Loucy (cell line): ENCODE results near the gene LDLRAD4.

Source experiments
- H2AFZ ChIP-seq: fragments of 200-600 bp; sonication (generic); 2 replicates; pipeline ENCODE4 v1.6.0; 2016; ENCODE audit warnings: antibody characterized with exemption, mild to moderate bottlenecking, low read length, moderate library complexity
- H3F3A ChIP-seq: fragments of 200-600 bp; 2 replicates; pipeline ENCODE4 v1.6.0; 2016; ENCODE audit warnings: antibody characterized with exemption, low read depth, mild to moderate bottlenecking
- H3K27me3 ChIP-seq: fragments of 200-600 bp; sonication (generic); 2 replicates; pipeline ENCODE4 v1.6.1; 2014; ENCODE audit warnings: low read length, mild to moderate bottlenecking; ENCODE audit not compliant: insufficient read depth, poor library complexity, severe bottlenecking
- H3K36me3 ChIP-seq: fragments of 200-600 bp; sonication (generic); 2 replicates; pipeline ENCODE4 v1.6.1; 2016; ENCODE audit warnings: low read length; ENCODE audit not compliant: insufficient read depth
- H3K4me1 ChIP-seq: fragments of 200-600 bp; sonication (generic); 2 replicates; pipeline ENCODE4 v1.5.1; 2014; ENCODE audit warnings: low read length, mild to moderate bottlenecking; ENCODE audit not compliant: insufficient read depth, poor library complexity, severe bottlenecking
- H3K4me2 ChIP-seq: fragments of 200-600 bp; sonication (generic); 2 replicates; pipeline ENCODE4 v1.6.0; 2014; ENCODE audit warnings: antibody characterized with exemption, low read length, low read depth, mild to moderate bottlenecking; ENCODE audit not compliant: poor library complexity, severe bottlenecking
- H3K4me3 ChIP-seq: fragments of 200-600 bp; sonication (generic); 2 replicates; pipeline ENCODE4 v1.5.1; 2014; ENCODE audit warnings: low read length, mild to moderate bottlenecking, mixed read lengths; ENCODE audit not compliant: poor library complexity, severe bottlenecking
- H3K79me2 ChIP-seq: fragments of 200-600 bp; sonication (generic); 2 replicates; pipeline ENCODE4 v1.6.1; 2014; ENCODE audit warnings: low read length; ENCODE audit not compliant: insufficient read depth
- H3K9ac ChIP-seq: fragments of 200-600 bp; sonication (generic); 2 replicates; pipeline ENCODE4 v1.6.0; 2014; ENCODE audit warnings: mild to moderate bottlenecking, low read depth, low read length, moderate library complexity; ENCODE audit not compliant: poor library complexity, severe bottlenecking
- H3K9me2 ChIP-seq: fragments of 200-600 bp; sonication (generic); replicated peaks from 2 replicates; pipeline ENCODE4 v1.6.1; 2016; ENCODE audit warnings: low read depth, low read length, mixed read lengths
- H3K9me3 ChIP-seq: fragments of 200-600 bp; sonication (generic); 2 replicates; pipeline ENCODE4 v1.6.1; 2014; ENCODE audit warnings: mild to moderate bottlenecking, antibody characterized with exemption, low read length, low read depth; ENCODE audit not compliant: insufficient read depth
- H4K20me1 ChIP-seq: fragments of 200-600 bp; sonication (generic); 2 replicates; pipeline ENCODE4 v1.6.0; 2014; ENCODE audit warnings: antibody characterized with exemption, low read length, mild to moderate bottlenecking; ENCODE audit not compliant: insufficient read depth, poor library complexity, severe bottlenecking
- CTCF ChIP-seq: fragments of 200-600 bp; sonication (generic); conservative IDR thresholded peaks from 2 replicates; pipeline ENCODE4 v1.5.1; 2014; ENCODE audit warnings: mild to moderate bottlenecking, antibody characterized with exemption, low read length
- EZH2phosphoT487 ChIP-seq: fragments of 200-600 bp; IDR thresholded peaks from 2 replicates; pipeline ENCODE4 v1.6.1; 2018; ENCODE audit warnings: antibody characterized with exemption, mild to moderate bottlenecking, moderate library complexity, borderline replicate concordance

Gene LDLRAD4

GRCh38 chr18:13446024-13446423 is 227.5 kb downstream of the LDLRAD4 start:
- H3K4me2 ChIP-seq: no peak overlapping the region
- no peaks in the 10 kb centered on the region for H3K36me3 ChIP-seq
- H3K79me2 ChIP-seq: peaks cover 14% of the 10 kb centered on the region
- H3F3A ChIP-seq: no peaks in the 10 kb centered on the region
- H3K4me1 ChIP-seq: peaks cover 47% of the 10 kb centered on the region
- no peak overlapping the region for H3K4me3 ChIP-seq
- no peaks in the 10 kb centered on the region for H4K20me1 ChIP-seq
- TF ChIP-seq CTCF (no peak), EZH2phosphoT487 (no peak)
- H3K9me2 ChIP-seq: no peaks in the 10 kb centered on the region
- no peak overlapping the region for H2AFZ ChIP-seq
- H3K27me3 ChIP-seq: no peaks in the 10 kb centered on the region
- no peaks in the 10 kb centered on the region for H3K9me3 ChIP-seq
- H3K9ac ChIP-seq: no peak overlapping the region

- Histone ChIP-seq H3K36me3 (no peaks in the 10 kb centered on the region), H3K4me1 (peaks cover 45% of the 10 kb centered on the region), H3K9ac (no peak overlapping the region), H3K4me2 (no peak overlapping the region), H3K9me2 (no peaks in the 10 kb centered on the region), H3K79me2 (peaks cover 14% of the 10 kb centered on the region; the same call in 1 of the 2 replicates), H2AFZ (no peak overlapping the region), H3K9me3 (no peaks in the 10 kb centered on the region), H4K20me1 (no peaks in the 10 kb centered on the region), H3F3A (no peaks in the 10 kb centered on the region), H3K27me3 (no peaks in the 10 kb centered on the region), H3K4me3 (no peak overlapping the region)
- TF ChIP-seq EZH2phosphoT487 (no peak), CTCF (no peak)
Measured at GRCh38 chr18:13446610-13447461, 228.3 kb downstream of the LDLRAD4 start.

GRCh38 chr18:13447621-13448334 is 229.2 kb downstream of the LDLRAD4 start:
- no peaks in the 10 kb centered on the region for H3K9me2 ChIP-seq
- H3K9ac ChIP-seq: no peak overlapping the region
- H3K4me2 ChIP-seq: no peak overlapping the region
- H3K4me1 ChIP-seq: peaks cover 45% of the 10 kb centered on the region
- no peaks in the 10 kb centered on the region for H3F3A ChIP-seq
- no peaks in the 10 kb centered on the region for H3K9me3 ChIP-seq
- no peak overlapping the region for H3K4me3 ChIP-seq
- no peaks in the 10 kb centered on the region for H3K27me3 ChIP-seq
- H2AFZ ChIP-seq: no peak overlapping the region
- no peak for TF ChIP-seq CTCF
- no peak for TF ChIP-seq EZH2phosphoT487
- H3K79me2 ChIP-seq: peaks cover 9% of the 10 kb centered on the region; the same call in 1 of the 2 replicates
- no peaks in the 10 kb centered on the region for H4K20me1 ChIP-seq
- no peaks in the 10 kb centered on the region for H3K36me3 ChIP-seq
